Activated CD4-positive, alpha-beta T cell treated with anti-CD3 and anti-CD28 coated beads, Interleukin-2, amount 50 U/mL, for 48 hours (primary cell): ENCODE measurements around the gene TPK1.
A peak's percentile ranks its signal among the peaks of the same experiment; 100 is the strongest.
"Not testable (repeated sequence)": the region's sequence is repeated elsewhere in the genome, so short reads cannot be mapped to it uniquely, and the experiment has no call there.

ENCODE experiments used
- DNase-seq, 2 experiments: peaks; one replicate each; pipeline ENCODE4 v3.0.0-alpha.2; 2020

The TPK1 gene

DNA sequence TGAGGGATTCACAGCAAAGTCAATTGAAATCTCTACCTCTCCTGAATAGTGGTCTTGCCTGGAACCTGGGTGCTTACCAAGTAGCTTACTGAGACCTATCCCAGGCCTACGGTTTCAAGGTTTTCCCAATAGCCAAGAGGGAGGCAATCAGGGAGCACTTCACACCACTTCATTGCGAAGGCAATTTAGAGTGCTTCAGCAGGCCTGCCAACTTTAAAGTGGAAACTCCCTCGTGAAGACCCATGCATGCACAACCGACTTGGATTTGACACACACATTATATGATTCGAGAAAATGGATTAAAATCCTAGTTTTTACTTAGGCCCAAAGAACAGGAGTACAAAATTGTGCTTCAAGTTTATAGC, 380.8 kb downstream of the TPK1 start:
- no peak for DNase-seq

DNA sequence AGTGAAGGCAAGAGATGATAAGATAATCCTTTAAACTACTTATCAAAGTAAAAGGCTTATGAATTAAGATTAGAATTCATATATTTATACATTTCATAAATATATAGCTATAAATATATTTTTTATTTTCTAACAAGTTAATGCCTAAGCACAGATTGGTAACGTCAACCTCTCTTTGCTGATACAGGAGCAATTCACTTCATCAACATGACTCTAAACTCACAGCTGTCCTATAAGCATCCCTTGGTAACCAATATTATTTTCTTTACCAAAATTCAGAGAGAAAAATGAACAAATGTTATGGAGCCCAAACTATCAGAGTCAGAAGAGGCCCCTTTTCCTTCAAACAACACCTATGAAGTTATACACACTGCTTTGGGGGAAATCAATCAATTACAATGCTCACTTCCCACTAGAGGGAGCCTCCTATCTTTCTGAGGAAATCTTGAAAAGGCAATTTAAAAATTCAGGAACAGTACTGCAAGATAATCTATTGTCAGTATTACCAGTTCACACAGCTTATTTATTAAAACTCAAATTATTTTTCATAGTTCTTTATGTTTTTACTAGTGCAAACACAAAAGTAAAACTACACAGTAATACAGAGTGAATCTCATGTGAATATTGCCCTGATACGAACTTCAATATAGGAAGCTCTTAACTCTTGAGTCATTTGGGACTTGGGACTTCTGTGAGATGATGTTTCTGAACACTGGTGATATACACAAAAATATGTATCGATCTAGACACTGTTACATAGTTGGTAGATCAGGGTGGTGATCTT, 381.4 kb downstream of the TPK1 start:
- no peak for DNase-seq

DNA sequence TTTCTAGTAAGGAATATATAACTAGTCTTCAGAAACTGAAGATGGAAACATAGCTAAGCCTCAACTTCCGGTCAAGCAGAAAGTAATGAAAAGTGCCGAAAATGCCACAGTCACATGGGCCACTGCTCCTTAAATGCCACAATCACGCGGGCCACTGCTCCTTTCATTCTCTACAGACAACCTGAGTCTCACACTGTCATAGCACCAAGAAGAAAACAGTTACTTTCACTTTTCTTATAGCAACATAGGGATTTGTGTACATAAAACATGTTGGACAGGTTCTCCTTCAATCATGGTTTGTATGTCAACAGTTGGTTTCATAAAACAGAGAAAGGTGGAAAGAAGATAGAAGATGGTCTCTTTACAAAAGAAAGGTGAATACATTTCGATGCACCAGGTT, 383.8 kb downstream of the TPK1 start:
- no peak for DNase-seq

DNA sequence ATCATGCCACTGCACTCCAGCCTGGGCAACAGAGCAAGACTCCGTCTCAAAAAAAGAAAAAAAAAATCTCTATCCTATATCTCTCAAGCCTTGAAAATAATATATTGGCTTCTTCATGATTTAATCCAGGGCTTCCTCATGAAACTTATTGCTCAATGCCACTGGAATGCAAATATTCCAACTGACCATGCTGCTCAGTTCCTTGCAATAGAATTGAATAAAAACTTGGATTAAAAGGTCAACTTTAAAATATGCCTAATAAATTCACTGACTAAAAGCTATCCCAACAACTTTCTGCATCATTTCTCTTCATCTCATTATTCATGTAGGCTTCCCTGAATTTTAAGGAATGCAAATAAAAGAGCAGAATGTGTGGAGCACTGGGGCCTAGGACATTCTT, 390.3 kb downstream of the TPK1 start:
- no peak for DNase-seq

DNA sequence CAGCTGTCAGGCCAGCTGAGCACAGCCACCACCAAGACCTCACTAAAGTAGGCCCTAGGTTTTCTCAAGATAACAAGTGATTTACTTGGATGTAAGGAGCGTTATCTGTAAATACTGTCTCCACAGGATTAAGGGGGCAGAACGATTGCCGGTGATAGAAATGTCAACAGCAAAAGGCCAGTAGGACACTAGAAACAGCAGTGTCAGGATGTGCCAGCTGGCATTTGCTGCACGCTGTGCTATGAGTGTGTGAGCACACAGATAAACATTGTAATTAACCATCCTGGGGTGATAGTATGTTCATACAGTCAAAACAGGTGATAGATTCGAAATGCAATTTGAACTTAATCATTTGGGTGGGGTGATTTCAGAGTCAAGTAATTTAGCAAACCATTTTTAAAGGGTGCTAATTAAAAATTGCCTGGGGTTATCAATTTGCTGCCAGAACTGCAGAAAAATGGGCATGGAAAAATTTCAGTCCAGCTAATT, 396.1 kb downstream of the TPK1 start:
- no peak for DNase-seq

DNA sequence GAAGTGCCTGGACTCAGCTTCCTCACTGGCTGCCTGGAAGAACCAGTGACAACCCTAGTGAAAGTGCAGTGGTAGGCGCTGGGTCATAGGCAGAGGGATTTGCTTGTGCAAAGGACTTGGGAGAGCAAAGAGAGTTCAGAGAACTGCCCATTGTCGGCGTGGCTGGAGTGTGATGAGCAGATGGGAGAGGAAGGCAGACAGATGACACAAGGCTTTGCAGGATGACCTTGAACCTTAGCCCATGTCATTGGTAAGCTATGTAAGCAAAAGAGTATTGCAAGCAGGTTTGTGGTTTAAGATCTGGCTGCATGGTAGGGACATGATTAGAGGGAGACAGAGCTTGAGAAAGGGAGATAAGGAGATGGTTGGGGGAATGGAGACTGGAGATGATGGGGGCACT, 397.1 kb downstream of the TPK1 start:
- DNase-seq: no peak

DNA sequence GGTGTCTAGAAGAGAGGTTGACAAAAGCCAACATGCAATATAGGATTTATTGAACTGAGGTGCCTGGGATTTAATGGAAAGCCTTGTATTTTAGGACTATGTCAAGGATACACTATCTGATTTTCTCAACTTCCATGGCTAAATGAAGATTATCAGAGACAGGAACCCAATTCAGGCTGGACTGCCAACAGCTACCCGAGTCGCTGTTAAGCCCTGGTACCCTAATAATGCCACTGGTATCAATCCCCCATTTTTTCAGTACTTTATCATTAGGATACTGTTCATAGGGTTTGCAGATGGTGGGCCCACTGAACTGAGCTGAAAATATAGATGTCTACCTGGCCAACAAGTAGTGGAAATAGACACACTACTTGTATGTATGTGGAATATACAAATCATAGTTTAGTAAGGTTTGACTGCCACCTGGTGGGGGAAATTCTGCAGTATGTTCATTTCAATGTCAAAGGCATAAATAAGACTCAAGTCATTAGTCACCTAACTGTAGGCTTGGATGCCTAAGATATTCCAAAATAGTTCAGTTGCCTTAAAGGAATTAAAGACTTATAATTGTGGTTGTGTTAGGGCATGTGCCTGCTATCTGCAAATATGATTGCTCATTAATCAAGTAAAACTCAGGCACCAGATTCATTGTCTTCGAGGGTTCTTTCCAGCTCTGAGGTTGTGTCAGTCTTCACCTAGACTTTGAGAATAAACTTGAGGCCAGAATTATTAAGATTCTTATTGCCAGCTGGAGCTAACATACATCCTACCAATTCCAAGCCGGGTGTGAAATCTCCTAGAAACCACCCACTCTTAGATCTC, 398.3 kb downstream of the TPK1 start:
- DNase-seq: peak; percentile 52 to 62

DNA sequence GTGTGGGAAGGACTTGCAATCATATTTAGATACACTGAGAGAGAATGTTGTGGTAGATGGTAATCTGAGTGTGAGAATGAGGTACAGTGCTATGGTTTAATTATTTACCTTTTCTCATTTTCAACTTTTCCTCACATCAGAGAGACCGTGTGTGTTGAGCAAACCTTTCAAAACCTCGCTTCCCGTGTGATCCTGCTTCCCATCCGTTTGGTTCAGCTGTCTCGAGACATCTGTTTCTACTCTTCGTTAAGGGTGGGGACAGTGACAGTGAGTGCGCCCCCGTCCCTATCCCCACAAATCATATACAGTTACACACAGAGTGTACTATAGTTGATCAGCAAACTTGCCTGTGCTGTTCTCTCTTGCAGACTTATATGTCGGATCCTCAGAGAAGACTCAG, 399.4 kb downstream of the TPK1 start:
- no peak for DNase-seq

DNA sequence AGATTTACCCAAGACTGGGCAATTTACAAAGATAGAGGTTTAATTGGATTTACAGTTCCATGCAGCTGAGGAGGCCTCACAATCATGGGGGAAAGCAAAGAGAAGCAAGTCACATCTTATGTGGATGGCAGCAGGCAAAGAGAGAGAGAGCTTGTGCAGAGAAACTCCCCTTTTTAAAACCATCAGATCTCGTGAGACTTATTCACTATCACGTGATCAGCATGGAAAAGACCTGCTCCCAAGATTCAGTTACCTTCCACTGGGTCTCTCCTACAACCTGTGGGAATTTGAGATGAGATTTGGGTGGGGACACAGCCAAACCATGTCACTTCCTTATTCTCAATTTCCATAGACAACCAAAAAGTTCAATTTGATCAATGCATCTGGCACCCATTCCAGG, 407.4 kb downstream of the TPK1 start:
- no peak for DNase-seq

DNA sequence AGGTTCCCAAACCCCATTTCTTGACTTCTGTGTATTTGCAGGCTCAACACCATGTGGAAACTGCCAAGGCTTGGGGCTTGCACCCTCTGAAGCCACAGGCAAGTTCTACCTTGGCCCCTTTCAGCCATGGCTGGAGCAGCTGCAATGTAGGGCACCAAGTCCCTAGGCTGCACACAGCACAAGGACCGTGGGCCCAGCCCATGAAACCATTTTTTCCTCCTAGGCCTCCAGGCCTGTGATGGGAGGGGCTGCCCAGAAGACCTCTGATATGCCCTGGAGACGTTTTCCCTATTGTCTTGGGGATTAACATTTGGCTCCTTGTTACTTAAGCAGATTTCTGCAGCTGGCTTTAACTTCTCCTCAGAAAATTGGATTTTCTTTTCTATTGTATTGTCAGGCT, 408.3 kb downstream of the TPK1 start:
- not testable (repeated sequence) for DNase-seq

DNA sequence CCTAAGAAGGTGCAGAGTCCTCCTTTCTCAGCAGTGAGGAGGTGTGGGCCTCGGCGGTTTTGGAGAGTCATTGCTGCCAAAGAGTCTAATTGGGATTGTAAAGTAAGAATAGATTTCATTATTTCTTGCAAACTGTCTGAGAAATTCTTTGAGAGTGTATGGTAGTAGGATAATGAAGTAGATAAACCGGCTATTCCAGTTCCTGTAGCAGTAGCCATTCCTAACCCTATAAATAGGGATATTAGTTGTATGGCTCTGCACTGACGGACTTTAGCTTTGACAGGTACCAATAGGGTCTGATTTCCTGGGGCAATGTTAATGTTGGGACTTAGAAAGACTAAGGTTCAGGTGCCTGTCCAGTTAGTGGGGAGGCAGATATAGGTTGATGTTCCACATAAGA, 416.9 kb downstream of the TPK1 start:
- DNase-seq: not testable (repeated sequence)

DNA sequence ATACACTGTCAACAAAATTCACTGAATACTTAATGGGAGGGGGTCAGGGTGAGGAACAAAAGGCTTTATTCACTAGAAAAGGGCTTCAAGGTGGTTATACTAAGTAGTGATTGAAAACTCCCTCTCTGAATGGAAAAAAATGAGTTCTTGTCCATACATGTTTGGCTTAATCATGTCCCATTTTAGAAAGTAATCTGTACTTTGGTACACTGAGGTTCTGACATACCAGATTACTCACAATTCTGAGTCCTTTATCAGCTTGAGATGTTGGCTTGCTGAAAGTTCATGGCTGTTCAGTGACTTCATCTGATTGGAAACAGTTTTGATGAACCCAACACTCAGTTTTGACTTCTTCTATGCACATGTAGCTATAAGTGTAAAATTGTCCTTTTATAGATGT, 419.5 kb downstream of the TPK1 start:
- DNase-seq: no peak

DNA sequence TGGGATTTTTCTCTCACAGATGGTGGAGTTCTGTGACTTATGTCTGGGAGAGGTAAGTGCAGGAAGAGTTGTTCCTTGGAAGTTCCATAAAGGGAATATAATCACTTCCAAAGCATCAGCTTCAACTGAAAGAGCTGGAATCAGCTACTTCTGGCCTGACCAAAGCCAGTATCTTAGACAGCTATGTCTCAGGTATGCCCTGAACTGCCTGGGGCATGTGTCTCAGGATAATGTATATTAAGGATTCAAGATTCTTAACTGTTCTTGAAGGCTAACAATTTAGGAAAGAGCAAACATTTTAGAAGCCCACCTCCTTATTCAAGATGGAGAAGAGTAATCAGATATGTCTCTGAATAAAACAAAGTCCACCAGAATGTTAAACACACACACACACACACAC, 420.0 kb downstream of the TPK1 start:
- DNase-seq: no peak

DNA sequence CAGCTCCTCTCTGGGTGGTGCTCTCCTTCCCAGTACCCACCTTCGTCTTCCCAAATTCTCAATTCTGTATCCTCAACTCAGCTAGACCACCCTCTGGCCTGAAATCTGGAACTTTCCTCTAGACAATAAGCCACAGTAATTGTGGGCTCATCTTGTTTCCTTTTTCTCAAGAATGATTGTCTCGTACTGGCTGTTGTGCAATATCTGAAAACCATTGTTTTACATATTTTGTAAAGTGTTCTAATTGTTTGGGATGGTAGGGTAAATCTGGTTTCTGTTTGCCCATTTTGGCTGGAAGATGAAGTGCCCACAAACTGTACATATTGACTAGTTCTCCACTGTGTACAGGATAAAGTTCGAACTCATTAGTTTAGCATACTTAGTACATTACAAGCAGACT, 421.0 kb downstream of the TPK1 start:
- DNase-seq: no peak

DNA sequence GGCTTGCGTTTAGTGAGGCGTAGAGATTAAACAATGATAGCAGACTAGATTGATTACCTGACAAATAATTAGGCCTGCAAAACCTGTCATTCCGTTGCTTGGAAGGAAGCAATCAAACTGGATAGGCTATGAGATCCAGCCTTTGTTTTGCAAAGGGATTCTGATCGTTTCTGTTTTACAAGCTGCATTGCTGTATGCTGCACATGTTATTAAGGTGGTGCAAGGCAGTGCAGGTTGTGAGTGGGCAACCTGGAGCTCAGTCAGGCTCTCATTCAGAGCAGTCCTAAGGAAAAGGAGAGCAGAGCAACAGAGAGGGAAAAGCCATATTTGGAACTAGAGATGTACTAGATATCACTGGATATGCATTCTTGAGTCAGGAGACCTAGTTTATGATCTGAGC, 425.4 kb downstream of the TPK1 start:
- no peak for DNase-seq

DNA sequence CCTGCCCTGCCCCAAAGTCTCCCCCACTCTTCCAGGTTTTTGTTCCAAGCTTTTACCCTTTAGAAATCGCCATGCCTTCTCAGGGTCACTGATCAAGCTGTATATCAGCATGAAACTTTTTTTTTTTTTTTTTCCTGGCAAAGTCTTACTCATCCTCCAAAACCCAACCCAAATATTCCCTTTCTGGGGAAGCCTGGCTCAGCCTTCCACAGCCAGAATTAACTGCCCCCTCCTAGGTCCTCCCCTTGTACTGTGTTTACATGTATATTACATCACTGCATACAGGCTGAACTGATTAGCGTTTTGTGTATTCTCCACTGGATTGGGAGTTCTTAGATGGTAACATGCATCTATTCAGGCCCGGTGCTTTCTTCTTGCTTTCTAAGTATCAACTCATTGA, 427.7 kb downstream of the TPK1 start:
- no peak for DNase-seq

DNA sequence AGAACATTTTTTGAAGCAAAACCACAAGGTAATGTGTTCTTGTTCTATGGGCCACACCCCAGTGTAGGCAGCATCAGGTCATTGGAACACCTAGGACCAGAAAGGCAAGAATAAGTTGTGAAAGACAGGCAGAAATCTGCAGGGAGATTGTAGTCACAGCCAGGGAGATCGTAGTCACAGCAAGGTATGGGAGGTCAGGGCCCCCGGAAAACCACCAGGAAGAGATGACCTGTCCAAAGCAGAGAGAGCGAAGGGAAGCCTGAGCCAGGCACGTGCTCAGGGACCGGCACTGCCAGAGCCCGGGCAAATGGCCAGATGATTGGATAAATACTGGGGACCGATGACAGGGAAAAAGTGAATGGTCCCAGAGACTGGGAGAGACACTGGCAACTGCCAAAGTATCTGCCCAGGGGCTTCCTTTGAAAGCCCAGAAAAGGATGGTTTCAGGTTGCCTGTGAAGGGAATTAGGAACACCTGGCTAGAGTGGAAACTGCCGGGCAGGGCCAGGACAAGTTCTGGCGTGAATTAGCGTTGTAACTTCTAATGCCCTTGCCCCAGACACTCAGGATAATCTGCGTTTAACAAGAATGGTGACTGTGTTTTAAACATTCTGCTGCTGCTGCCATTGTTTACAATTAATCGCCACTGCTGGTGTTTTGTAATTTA, 428.5 kb downstream of the TPK1 start:
- no peak for DNase-seq

DNA sequence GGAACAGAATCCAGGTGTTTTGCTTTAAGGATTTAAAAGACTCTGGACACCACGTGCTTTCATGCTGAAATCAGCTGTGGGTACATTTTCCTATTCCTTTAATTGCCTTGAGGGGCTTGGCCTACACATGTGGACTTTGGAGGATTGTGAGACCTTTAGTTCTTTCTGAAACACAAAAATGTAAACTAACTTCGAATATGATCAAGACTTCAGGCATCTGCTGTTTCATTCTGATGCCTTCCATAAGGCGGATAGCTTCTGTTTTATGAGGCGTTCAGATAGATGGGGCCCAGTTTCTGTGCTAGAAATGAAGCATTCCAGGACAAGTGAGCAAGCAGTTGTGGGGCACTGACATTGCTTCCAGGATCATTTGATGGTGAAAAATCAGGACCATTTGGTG, 430.9 kb downstream of the TPK1 start:
- DNase-seq: no peak

DNA sequence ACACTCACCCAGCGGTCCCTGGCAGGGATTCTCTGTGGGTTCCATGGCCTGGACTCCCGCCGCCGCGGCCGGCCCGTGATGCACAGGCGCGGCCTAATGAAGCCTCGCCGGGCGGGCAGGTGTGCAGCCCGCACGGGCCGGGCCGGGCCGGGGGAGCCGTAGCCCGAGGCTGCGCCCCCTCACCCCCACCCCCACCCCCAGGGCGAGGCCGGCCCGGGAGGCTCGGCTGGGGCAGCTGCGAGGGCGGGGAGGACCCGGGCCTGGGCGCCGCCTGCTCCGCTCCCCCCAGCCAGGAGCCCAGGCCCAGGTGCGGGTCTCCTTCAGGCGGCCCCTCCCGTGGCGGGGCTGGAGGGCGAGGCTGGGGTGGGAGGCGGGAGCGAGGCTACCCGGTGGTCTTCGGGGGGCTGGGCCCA, 432.2 kb downstream of the TPK1 start, which contains the start of gene NOBOX:
Gene NOBOX (minus strand): TSS at position 45 of the 413 bp plus-strand sequence.
- DNase-seq: no peak

DNA sequence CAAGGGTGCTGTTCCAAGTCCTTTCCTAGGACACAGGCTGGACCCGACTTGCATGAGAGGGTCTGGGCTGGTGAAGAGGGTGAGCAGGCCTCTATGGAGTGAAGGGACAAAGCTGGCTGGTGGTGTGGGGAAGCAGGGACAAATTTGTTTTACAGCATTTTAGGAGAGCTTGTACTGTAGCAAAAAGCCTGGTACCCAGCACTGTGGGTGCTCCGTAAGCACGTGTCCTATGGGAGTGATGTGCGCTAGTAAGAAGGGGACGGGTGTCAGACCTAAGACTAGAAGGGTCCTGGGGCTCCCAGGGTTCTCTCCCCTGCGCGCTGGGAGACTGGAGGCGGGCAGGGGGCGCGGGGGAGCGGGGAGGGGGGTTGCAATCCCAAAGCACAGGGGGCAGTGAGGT, 432.8 kb downstream of the TPK1 start:
- DNase-seq: no peak
